22Rv1 (cell line): ENCODE measurements around the gene GNG4.

Source experiments
- CTCF ChIP-seq: fragments of 450-650 bp; IDR thresholded peaks from 2 replicates; pipeline ENCODE4 v1.5.1; 2017; ENCODE audit warnings: mild to moderate bottlenecking
- ZFX ChIP-seq: fragments of 450-650 bp; IDR thresholded peaks from 2 replicates; pipeline ENCODE4 v1.6.1; 2017; ENCODE audit warnings: antibody characterized with exemption, borderline replicate concordance

GRCh38 chr1:235675152-235675890 is 25.7 kb upstream of the GNG4 start:
- TF ChIP-seq CTCF (no peak), ZFX (no peak)
